Right atrium auricular region (tissue), 2 donors: ENCODE data around the gene WDR54. TPM values are rescaled to one million over a fixed set of nuclear protein-coding genes. Genes with fewer than 3 reads are reported as not detected.

Experiments
- DNase-seq: peaks from one replicate; pipeline ENCODE4 v3.0.0-alpha.2; 2019; ENCODE audit warnings: low spot score
- H3K27ac ChIP-seq, 2 donors: fragments of 200-600 bp; sonication (generic); 1 replicate in 1 of 2; 2 replicates in 1 of 2; pipeline ENCODE4 v1.5.1; 2016 to 2019
- H3K27me3 ChIP-seq, 2 donors: fragments of 200-600 bp; sonication (generic); one replicate each; pipeline versions ENCODE4 v1.5.1 to v1.6.0; 2017 to 2019
- H3K36me3 ChIP-seq: fragments of 200-600 bp; sonication (generic); one replicate; pipeline ENCODE4 v1.5.1; 2016
- H3K4me1 ChIP-seq, 2 donors: fragments of 200-600 bp; sonication (generic); one replicate each; pipeline versions ENCODE4 v1.5.1 to v1.6.0; 2017 to 2019
- H3K4me3 ChIP-seq, 2 donors: fragments of 200-600 bp; sonication (generic); 1 replicate in 1 of 2; 2 replicates in 1 of 2; pipeline ENCODE4 v1.5.1; 2017 to 2019; ENCODE audit warnings: mild to moderate bottlenecking in 1 of 2, moderate library complexity in 1 of 2
- H3K9me3 ChIP-seq, 2 donors: fragments of 200-600 bp; sonication (generic); one replicate each; pipeline ENCODE4 v1.5.1; 2019
- total RNA-seq, 2 donors: library from RNA; depleted of rRNA; stranded (reverse); fragments of >200 nt; gene quantifications; one replicate each; pipeline ENCODE4 v1.1.0, GENCODE V29; 2016
- TF ChIP-seq, protein P1 (sequence below), 2 donors: fragments of 200-600 bp; sonication (generic); IDR thresholded peaks; one replicate each; pipeline ENCODE4 v1.5.1; 2019; ENCODE audit warnings: antibody characterized with exemption in 2 of 2

Gene WDR54
- total RNA-seq, 2 donors from 2014 or later, result 0.67 to 7.5 TPM

DNA sequence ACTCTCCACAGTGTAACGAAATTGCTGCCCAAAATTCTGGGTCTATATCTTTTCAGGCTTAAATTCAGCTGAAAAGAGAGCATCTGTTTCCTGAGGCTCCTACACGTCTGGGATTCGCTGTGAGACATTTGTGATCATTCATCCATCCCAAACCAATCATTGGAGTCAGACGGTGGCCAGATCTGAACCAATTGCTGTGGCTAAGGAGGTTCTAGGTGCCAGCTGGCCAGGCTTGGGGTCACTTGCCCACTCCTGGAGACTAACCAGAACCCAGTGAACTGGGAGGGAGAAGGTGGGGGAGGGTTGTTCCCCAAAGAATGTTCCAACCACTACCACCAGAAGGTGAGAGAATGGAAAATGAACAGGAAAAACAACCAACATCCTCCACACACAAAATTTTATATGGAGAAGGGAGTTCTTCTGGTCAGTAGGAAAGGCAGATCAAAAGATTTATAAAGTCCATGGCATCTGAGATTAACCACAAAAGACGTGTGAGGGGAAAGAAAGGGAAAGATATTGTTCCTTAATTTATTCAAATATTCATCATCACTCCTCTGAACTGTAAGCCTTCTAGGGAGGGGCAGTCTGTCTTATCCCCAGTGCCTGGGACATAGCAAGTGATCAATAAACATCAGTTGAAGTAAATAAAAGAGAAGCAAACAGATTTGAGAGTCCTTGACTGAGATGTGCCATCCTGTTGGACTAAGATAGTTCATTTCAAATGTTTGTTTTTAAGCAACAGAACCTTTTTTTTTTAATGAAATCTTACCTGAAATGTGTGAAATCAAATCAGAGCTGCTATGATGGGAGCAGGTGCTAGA, 23.2 kb downstream of the WDR54 start:
- Histone ChIP-seq H3K27ac (no peak overlapping the region), H3K4me1 (peaks cover 0 to 26% of the 10 kb centered on the region in 2 donors), H3K9me3 (no peaks in the 10 kb centered on the region), H3K4me3 (no peak overlapping the region), H3K27me3 (no peaks in the 10 kb centered on the region), H3K36me3 (no peaks in the 10 kb centered on the region)
- TF ChIP-seq, protein P1, sequence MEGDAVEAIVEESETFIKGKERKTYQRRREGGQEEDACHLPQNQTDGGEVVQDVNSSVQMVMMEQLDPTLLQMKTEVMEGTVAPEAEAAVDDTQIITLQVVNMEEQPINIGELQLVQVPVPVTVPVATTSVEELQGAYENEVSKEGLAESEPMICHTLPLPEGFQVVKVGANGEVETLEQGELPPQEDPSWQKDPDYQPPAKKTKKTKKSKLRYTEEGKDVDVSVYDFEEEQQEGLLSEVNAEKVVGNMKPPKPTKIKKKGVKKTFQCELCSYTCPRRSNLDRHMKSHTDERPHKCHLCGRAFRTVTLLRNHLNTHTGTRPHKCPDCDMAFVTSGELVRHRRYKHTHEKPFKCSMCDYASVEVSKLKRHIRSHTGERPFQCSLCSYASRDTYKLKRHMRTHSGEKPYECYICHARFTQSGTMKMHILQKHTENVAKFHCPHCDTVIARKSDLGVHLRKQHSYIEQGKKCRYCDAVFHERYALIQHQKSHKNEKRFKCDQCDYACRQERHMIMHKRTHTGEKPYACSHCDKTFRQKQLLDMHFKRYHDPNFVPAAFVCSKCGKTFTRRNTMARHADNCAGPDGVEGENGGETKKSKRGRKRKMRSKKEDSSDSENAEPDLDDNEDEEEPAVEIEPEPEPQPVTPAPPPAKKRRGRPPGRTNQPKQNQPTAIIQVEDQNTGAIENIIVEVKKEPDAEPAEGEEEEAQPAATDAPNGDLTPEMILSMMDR (IDR thresholded peaks at IDR 0.05), result no peak
- no peak for DNase-seq

DNA sequence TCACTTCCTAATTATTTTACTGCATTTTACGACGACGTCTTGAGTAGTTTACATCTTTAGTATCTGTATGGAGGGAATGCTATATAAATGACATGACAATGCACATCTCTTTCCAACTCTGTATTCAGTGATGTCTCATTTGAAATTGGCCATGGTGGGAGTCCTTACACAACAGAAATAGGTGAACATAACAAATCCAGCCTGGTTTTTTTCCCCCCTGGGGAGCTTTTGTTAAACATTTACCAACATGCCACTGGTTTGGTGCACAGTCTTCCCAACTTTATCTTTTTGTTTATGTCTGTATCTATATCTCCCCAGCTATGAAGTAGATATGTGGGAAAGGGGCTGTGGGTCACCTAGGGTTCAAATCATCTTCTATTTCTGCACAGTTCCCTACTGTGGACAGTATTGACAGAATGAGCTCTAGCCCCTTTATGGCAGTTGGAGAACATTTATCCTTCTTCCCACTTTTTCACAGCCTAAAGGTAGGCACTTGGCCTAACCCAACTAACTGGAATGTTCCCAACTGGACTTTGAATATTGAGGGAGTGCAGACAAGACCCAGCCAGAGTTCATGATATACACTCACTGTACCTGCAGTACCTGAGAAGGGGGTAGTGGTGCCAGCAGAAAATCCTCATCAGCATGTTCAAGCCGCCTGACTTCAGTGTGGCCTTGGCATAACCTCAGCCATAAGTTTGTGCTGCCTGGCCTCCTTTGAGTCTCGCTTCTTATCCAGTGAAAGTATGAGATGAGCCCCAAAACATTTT, 25.9 kb downstream of the WDR54 start:
- Histone ChIP-seq H3K9me3 (no peaks in the 10 kb centered on the region), H3K4me3 (no peak overlapping the region), H3K27me3 (no peaks in the 10 kb centered on the region), H3K27ac (no peak overlapping the region), H3K36me3 (no peaks in the 10 kb centered on the region), H3K4me1 (peaks cover 0 to under 1% of the 10 kb centered on the region in 2 donors)
- TF ChIP-seq, protein P1 (IDR thresholded peaks at IDR 0.05), result no peak
- no peak for DNase-seq

DNA sequence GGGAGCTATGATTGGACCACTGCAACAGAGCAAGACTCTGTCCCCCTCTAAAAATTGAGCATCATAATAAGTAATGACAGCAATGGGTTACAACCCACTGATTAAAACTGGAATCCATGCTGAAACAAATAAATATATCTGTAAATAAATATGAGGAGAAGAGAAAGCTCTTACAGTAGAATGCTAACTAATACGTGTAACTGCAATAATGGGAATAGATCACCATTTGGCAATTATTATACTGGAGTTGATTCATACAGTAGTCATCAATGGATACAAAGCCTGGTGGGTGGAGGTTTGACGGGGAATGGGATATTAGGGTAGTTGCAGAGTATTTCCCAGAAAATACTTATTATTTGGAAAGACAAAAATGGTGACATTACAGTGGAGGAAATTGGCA, 27.2 kb downstream of the WDR54 start:
- Histone ChIP-seq H3K27ac (no peak overlapping the region), H3K4me3 (no peak overlapping the region), H3K9me3 (no peaks in the 10 kb centered on the region), H3K27me3 (no peaks in the 10 kb centered on the region), H3K4me1 (no peaks in the 10 kb centered on the region), H3K36me3 (no peaks in the 10 kb centered on the region)
- no peak for DNase-seq
- TF ChIP-seq, protein P1 (IDR thresholded peaks at IDR 0.05), result no peak

DNA sequence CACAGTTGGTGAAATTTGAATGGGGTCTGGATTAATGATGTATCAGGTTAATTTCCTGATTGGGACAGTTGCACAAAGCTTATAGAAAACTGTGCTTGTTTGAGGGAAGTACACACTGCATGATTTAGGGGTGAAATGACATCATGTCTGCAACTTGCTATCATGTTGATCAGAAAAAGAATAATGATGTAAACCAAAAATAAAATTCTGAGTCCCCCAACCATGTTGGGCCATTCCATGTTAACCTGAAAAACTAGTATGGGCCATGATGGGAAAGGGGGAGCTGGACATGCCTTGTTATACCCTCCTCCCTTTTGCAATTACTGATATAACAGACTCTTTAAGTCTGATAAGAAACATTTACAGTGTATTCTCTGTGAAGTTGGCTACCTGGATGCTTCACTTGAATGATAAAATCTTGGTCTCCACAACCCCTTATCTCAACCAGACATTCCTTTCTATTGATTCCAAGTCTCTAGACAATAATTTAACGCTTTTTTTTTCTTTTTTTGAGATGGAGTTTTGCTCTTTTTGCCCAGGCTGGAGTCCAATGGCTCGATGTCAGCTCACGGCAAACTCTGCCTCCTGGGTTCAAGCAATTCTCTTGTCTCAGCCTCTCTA, 29.1 kb downstream of the WDR54 start:
- no peaks in the 10 kb centered on the region for H3K36me3 ChIP-seq
- DNase-seq, result no peak
- no peaks in the 10 kb centered on the region for H3K27me3 ChIP-seq
- H3K27ac ChIP-seq, result no peak overlapping the region
- TF ChIP-seq, protein P1 (IDR thresholded peaks at IDR 0.05), result no peak
- peaks cover 0 to 11% of the 10 kb centered on the region in 2 donors for H3K4me1 ChIP-seq
- no peak overlapping the region for H3K4me3 ChIP-seq
- no peaks in the 10 kb centered on the region for H3K9me3 ChIP-seq

DNA sequence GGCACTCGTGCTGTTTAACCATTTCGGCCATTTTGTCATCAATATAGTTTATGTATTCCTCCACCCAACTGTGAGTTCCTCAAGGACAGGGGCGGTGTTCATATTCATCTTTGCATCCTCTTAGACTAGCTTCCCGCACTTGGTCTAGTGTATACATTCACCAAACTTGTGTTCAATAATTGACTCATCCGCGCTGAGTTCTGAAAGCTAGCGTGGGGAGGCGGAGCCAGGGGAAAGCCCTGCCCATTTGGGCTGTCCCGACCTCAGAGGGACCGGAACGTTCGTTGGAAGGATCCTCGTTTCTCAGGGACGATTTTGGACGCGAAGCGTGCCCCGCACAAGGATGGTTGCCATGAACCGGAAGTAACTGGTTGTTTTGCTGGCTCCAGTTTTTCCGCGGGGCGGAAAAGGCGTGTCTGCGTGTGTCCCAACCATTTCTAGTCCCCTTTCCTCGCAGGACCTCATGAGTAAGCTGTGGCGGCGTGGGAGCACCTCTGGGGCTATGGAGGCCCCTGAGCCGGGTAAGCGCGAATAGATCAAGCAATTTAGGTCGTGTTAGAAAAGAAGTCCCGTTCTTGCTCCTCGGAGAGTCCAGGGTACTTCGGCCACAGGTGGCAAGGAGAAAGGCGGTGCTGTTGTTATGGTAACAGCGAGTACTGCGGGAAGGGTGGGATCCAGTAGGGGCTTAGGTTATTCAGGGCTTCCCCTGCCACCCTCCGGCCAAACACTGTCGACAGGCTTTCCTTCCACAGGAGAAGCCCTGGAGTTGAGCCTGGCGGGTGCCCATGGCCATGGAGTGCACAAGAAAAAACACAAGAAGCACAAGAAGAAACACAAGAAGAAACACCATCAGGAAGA, 33.4 kb downstream of the WDR54 start, which contains the start of gene INO80B:
Gene INO80B, plus strand, starts transcription at position 434 of the 858 bp plus-strand sequence. Its CDS starts 30 bp downstream, at position 464.
- H3K36me3 ChIP-seq, result no peaks in the 10 kb centered on the region
- H3K27ac ChIP-seq, result peak within 1 kb of the TSS; percentile 52 to 72
- H3K4me3 ChIP-seq, result peak within 1 kb of the TSS; percentile 55 to 70
- H3K4me1 ChIP-seq, result peaks cover 0 to 41% of the 10 kb centered on the region in 2 donors
- no peaks in the 10 kb centered on the region for H3K9me3 ChIP-seq
- H3K27me3 ChIP-seq, result no peaks in the 10 kb centered on the region
- TF ChIP-seq, protein P1 (IDR thresholded peaks at IDR 0.05), result no peak
- peak; percentile 98 for DNase-seq
